Endodermal cell (in vitro differentiated cells): ENCODE data around the gene PPP2R5E. TPM values are rescaled to one million over a fixed set of nuclear protein-coding genes. Genes with fewer than 3 reads are reported as not detected.

Source experiments
- DNase-seq: peaks from one replicate; pipeline ENCODE4 v3.0.0-alpha.2; 2017
- H3K27ac ChIP-seq: 2 replicates; pipeline ENCODE4 v1.5.1; 2013; ENCODE audit warnings: mild to moderate bottlenecking, low read depth, low read length, moderate library complexity
- H3K27me3 ChIP-seq: 2 replicates; pipeline ENCODE4 v1.6.1; 2013; ENCODE audit warnings: mild to moderate bottlenecking, low read length, moderate library complexity; ENCODE audit not compliant: insufficient read depth, control insufficient read depth, poor library complexity, severe bottlenecking
- H3K36me3 ChIP-seq: 2 replicates; pipeline ENCODE4 v1.7.0; 2013; ENCODE audit warnings: mild to moderate bottlenecking, low read length, moderate library complexity; ENCODE audit not compliant: control insufficient read depth, insufficient read depth
- H3K4me1 ChIP-seq: one replicate; pipeline ENCODE4 v1.7.0; 2013; ENCODE audit warnings: low read length; ENCODE audit not compliant: control insufficient read depth, insufficient read depth
- H3K4me3 ChIP-seq: 2 replicates; pipeline ENCODE4 v1.5.1; 2013; ENCODE audit warnings: mild to moderate bottlenecking, low read length, moderate library complexity
- H3K9ac ChIP-seq: 2 replicates; pipeline ENCODE4 v1.6.1; 2013; ENCODE audit warnings: mild to moderate bottlenecking, low read length, moderate library complexity; ENCODE audit not compliant: poor library complexity, severe bottlenecking; ENCODE audit errors: extremely low read depth
- H3K9me3 ChIP-seq: 2 replicates; pipeline ENCODE4 v1.6.1; 2013; ENCODE audit warnings: mild to moderate bottlenecking, low read length, moderate library complexity; ENCODE audit not compliant: control insufficient read depth
- H3K27ac Mint-ChIP-seq: 2 replicates; pipeline ENCODE4 v1.8.0; 2020; ENCODE audit warnings: mixed read lengths
- H3K27me3 Mint-ChIP-seq: 2 replicates; pipeline ENCODE4 v1.8.0; 2021; ENCODE audit warnings: mild to moderate bottlenecking, mixed read lengths; ENCODE audit not compliant: insufficient read depth
- H3K36me3 Mint-ChIP-seq: 2 replicates; pipeline ENCODE4 v1.8.0; 2020; ENCODE audit warnings: low read depth, mixed read lengths
- H3K4me1 Mint-ChIP-seq: 2 replicates; pipeline ENCODE4 v1.8.0; 2020; ENCODE audit warnings: mixed read lengths
- H3K4me3 Mint-ChIP-seq: 2 replicates; pipeline ENCODE4 v1.8.0; 2020; ENCODE audit warnings: mild to moderate bottlenecking, moderate library complexity, mixed read lengths
- H3K9me3 Mint-ChIP-seq: 2 replicates; pipeline ENCODE4 v1.8.0; 2020; ENCODE audit warnings: mild to moderate bottlenecking, mixed read lengths
- WGBS, 2 experiments: methylation state at CpG; one replicate each; pipeline versions ENCODE4 v1.1.5 to v1.1.7; 2013; ENCODE audit warnings: missing lambda C conversion rate in 2 of 2, mixed read lengths in 1 of 2; ENCODE audit not compliant: insufficient coverage in 1 of 2, insufficient read length in 1 of 2; 5-methylcytosine and 5-hydroxymethylcytosine counted together
- total RNA-seq, 2 donors: library from RNA; stranded (reverse); fragmentation: NEBNext Ultra II Directional in 1 of 2; extraction: Animal tissue kit (Norgen Biotek cat#: 25700) in 1 of 2; gene quantifications; 2 replicates in 1 of 2; 3 replicates in 1 of 2; pipeline ENCODE4 v1.2.1, GENCODE V29; 2021
- TF ChIP-seq, protein P1 (sequence below): fragments of 200-600 bp; sonication (generic); conservative IDR thresholded peaks from 2 replicates; pipeline ENCODE4 v1.5.0; 2021; ENCODE audit warnings: antibody characterized with exemption, mild to moderate bottlenecking

PPP2R5E gene
- total RNA-seq, 2 donors from 2014 or later: 61.1 to 63.8 TPM

DNA sequence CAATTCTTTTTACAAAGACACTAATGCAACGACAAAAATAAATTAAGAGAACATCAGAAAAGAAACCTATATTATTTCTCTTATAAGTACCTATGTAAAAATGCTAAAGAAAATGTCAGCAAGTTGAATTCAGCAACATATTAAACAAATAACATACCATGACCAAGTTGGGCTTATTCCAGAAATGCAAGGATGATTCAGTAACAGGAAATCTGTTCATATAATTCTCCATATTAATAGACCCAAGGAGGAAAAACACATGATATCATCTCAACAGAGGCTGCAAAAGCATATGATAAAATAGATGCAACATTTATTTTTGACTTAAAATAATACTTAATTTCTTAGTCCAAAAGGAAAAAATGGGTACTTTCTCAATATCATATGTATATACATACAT, 199.3 kb downstream of the PPP2R5E start:
- H3K4me1 Mint-ChIP-seq: peaks cover 19% of the 10 kb centered on the region
- WGBS, 2 experiments: 100% methylated on average over 1 of the region's 1 CpG; no CpG with 5 or more reads in 1 of the 2 experiments
- no peak overlapping the region for H3K4me3 ChIP-seq

DNA sequence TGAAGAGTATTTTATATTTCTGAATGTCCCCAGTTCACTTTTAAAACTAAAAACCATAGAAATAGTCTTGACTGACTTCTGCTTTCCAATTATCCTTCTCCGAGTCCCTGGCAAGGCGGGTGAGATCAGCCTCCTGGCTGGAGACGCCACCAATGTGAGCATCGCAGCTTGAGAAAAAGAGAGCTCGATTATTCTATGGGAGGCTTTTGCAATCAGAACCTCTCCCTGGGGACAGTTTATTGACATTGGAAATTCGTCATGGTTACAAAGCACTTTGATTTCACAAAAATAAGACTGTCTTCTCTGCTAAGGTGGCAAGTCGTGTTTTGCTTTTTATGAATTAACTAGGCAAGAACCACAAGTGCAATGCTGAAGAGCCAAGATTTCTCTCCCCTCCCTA, 200.8 kb downstream of the PPP2R5E start:
- H3K36me3 ChIP-seq: no peaks in the 10 kb centered on the region
- Mint-ChIP-seq H3K27ac (no peak overlapping the region), H3K36me3 (peaks cover 3% of the 10 kb centered on the region), H3K4me1 (peaks cover 19% of the 10 kb centered on the region), H3K27me3 (no peaks in the 10 kb centered on the region), H3K9me3 (peaks cover 24% of the 10 kb centered on the region), H3K4me3 (no peak overlapping the region)
- peaks cover 14% of the 10 kb centered on the region for H3K4me1 ChIP-seq
- peak overlapping the region; percentile 3 for H3K9ac ChIP-seq
- no peaks in the 10 kb centered on the region for H3K27me3 ChIP-seq
- TF ChIP-seq, protein P1, sequence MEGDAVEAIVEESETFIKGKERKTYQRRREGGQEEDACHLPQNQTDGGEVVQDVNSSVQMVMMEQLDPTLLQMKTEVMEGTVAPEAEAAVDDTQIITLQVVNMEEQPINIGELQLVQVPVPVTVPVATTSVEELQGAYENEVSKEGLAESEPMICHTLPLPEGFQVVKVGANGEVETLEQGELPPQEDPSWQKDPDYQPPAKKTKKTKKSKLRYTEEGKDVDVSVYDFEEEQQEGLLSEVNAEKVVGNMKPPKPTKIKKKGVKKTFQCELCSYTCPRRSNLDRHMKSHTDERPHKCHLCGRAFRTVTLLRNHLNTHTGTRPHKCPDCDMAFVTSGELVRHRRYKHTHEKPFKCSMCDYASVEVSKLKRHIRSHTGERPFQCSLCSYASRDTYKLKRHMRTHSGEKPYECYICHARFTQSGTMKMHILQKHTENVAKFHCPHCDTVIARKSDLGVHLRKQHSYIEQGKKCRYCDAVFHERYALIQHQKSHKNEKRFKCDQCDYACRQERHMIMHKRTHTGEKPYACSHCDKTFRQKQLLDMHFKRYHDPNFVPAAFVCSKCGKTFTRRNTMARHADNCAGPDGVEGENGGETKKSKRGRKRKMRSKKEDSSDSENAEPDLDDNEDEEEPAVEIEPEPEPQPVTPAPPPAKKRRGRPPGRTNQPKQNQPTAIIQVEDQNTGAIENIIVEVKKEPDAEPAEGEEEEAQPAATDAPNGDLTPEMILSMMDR: no peak
- H3K4me3 ChIP-seq: no peak overlapping the region
- H3K27ac ChIP-seq: peak overlapping the region; percentile 18
- H3K9me3 ChIP-seq: peaks cover 18% of the 10 kb centered on the region
- no peak for DNase-seq
- 79 to 91% methylated on average over 7 of the region's 7 CpGs for WGBS, 2 experiments

More for the DNA sequence above, 199.3 kb downstream of the PPP2R5E start:
- Mint-ChIP-seq H3K27me3 (no peaks in the 10 kb centered on the region), H3K4me3 (no peak overlapping the region), H3K36me3 (peaks cover 1% of the 10 kb centered on the region), H3K27ac (no peak overlapping the region), H3K9me3 (peaks cover 11% of the 10 kb centered on the region)
- no peaks in the 10 kb centered on the region for H3K27me3 ChIP-seq
- H3K36me3 ChIP-seq: no peaks in the 10 kb centered on the region
- no peak overlapping the region for H3K27ac ChIP-seq
- H3K9me3 ChIP-seq: peaks cover 17% of the 10 kb centered on the region
- DNase-seq: no peak
- TF ChIP-seq, protein P1: no peak
- peaks cover 14% of the 10 kb centered on the region for H3K4me1 ChIP-seq
- H3K9ac ChIP-seq: no peak overlapping the region

DNA sequence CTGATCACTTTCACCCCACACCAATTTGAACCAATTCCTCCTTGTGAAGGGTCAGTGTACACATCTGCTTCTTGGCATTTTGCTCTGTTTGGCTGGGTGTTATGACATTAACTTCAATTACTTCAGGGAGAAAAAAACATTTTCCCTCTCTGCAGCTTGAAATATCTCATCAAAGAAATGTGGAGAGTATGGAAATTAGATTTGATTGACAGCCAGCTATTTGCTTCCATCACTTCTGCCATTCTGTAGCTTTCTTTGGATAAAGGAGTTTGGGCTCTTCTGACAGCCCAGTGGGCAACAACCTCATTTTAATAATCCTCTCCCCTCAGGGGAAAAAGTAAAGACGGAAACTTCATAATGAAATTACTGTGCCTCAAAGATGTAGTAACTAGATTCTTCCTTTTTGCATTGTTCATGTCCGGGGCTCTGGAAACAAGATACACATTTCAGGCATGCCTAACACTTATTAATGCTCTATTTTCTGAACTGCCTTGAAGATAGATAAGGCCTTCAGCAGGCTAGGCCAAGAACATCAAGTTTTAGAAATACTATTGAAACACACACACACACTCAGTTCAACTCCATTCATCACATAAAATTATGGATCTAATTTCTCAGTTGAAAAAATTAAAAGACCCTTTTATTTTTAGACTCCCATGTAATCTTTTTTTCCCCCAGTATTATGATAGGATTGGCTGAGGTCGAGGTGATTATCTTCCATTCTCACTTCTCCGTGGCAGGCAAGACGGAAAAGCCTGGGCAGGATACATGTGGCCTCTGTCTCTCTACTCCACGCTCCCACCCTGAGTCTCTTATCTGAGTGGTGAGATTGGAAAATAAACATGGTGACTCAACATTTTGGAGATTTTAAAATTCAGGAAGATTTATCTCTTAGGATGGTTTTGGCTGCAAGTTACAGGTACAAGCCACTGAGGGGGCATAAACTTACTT, 214.1 kb downstream of the PPP2R5E start:
- no peaks in the 10 kb centered on the region for H3K27me3 Mint-ChIP-seq
- H3K9me3 Mint-ChIP-seq: peaks cover 8% of the 10 kb centered on the region
- no peaks in the 10 kb centered on the region for H3K27me3 ChIP-seq
- no peak for DNase-seq
- peaks cover 14% of the 10 kb centered on the region for H3K4me1 Mint-ChIP-seq
- no peaks in the 10 kb centered on the region for H3K36me3 Mint-ChIP-seq
- WGBS, 2 experiments: 81 to 90% methylated on average over 2 to 6 of the region's 6 CpGs
- no peaks in the 10 kb centered on the region for H3K9me3 ChIP-seq
- no peak overlapping the region for H3K27ac ChIP-seq
- TF ChIP-seq, protein P1: no peak
- H3K4me3 Mint-ChIP-seq: no peak overlapping the region
- peaks cover 14% of the 10 kb centered on the region for H3K4me1 ChIP-seq
- H3K36me3 ChIP-seq: no peaks in the 10 kb centered on the region
- no peak overlapping the region for H3K9ac ChIP-seq
- no peak overlapping the region for H3K27ac Mint-ChIP-seq
- H3K4me3 ChIP-seq: no peak overlapping the region
